Upper lobe of left lung (tissue), 6 donors: ENCODE data around the gene TPCN1. TPM values are rescaled to one million over a fixed set of nuclear protein-coding genes. Genes with fewer than 3 reads are reported as not detected.
A peak's percentile ranks its signal among the peaks of the same experiment; 100 is the strongest.

Experiments
- ATAC-seq, 2 donors: fragments of 200-7000 bp; cut with Tn5 transposase; one replicate each; pipeline ENCODE4 v1.9.1; 2022; ENCODE audit warnings: mild to moderate bottlenecking in 2 of 2, moderate library complexity in 2 of 2; ENCODE audit not compliant: low FRiP score in 2 of 2
- DNase-seq, 2 donors: peaks; one replicate each; pipeline ENCODE4 v3.0.0-alpha.2; 2019 to 2020
- H3K27ac ChIP-seq, 4 donors: fragments of 200-600 bp; sonication (generic); one replicate each; pipeline ENCODE4 v1.5.1; 2016 to 2019
- H3K27me3 ChIP-seq, 4 donors: fragments of 200-600 bp; sonication (generic); one replicate each; pipeline ENCODE4 v1.5.1; 2017 to 2019
- H3K36me3 ChIP-seq, 4 donors: fragments of 200-600 bp; sonication (generic); one replicate each; pipeline ENCODE4 v1.5.1; 2016 to 2019
- H3K4me1 ChIP-seq, 4 donors: fragments of 200-600 bp; sonication (generic); one replicate each; pipeline ENCODE4 v1.5.1; 2018 to 2019
- H3K4me3 ChIP-seq, 4 donors: fragments of 200-600 bp; sonication (generic); one replicate each; pipeline ENCODE4 v1.5.1; 2017 to 2019; ENCODE audit warnings: mild to moderate bottlenecking in 2 of 4, moderate library complexity in 1 of 4
- H3K9me3 ChIP-seq, 4 donors: fragments of 200-600 bp; sonication (generic); one replicate each; pipeline ENCODE4 v1.5.1; 2018 to 2019
- EP300 ChIP-seq, 4 donors: sonication (generic); formaldehyde crosslinking; IDR thresholded peaks; one replicate each; pipeline ENCODE4 v1.5.1; 2017; ENCODE audit warnings: antibody characterized with exemption in 4 of 4, control low read depth in 2 of 4
- POLR2A ChIP-seq, 4 donors: fragments of 450-650 bp; IDR thresholded peaks; one replicate each; pipeline ENCODE4 v1.5.1; 2016 to 2017; ENCODE audit warnings: antibody characterized with exemption in 4 of 4, mild to moderate bottlenecking in 2 of 4
- POLR2AphosphoS5 ChIP-seq, 2 donors: sonication (generic); formaldehyde crosslinking; IDR thresholded peaks; one replicate each; pipeline ENCODE4 v1.5.1; 2017; ENCODE audit warnings: antibody characterized with exemption in 2 of 2
- WGBS, 2 donors: methylation state at CpG; one replicate each; pipeline ENCODE4 v1.1.5; 2017 to 2018; 5-methylcytosine and 5-hydroxymethylcytosine counted together
- total RNA-seq, 6 donors: library from RNA; depleted of rRNA in 4 of 6; stranded (reverse); fragments of >200 nt in 4 of 6; gene quantifications; one replicate each; pipeline versions ENCODE4 v1.1.0 to v1.2.1, GENCODE V29; 2016 to 2021
- TF ChIP-seq, protein P1 (sequence below), 6 experiments: fragments of 450-650 bp in 4 of 6; fragments of 200-600 bp in 2 of 6; sonication (generic) in 2 of 6; IDR thresholded peaks; one replicate each; pipeline ENCODE4 v1.5.1; 2016 to 2019; ENCODE audit warnings: antibody characterized with exemption in 6 of 6
- donor health status: DM: no; HTN: no; CAD: no; lungs with moderate emphysema.
- donor health status: DM: no; HTN: yes; CAD: no; lungs with severe emphysema.

Gene TPCN1
- total RNA-seq, 6 donors from 2014 or later: 36.6 to 193 (median 52.2) TPM

DNA sequence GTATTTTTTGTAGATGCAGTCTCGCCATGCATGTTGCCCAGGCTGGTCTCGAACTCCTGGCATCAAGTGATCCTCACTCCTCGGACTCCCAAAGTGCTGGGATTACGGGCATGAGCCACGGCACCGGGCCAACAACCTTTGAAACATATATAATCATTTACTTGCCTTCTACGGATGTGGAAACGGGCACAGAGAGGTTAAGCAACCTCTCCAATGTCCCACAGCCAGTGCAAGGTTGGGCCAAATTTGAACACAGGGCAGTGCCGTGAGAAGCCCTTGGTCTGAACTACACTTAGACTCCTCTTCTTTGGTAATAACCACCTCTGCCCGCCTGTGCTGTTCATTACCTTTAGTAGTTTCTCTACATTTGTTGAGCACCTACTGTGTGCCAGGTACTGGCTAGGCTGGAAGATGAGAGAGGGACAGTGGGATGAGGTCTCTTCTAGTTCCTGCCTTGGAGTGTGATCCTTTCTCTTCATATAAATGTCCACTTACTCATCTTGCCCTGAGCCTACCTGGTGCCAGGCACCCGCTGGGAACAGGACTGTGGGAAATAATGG lies 38.2 kb upstream of the TPCN1 start:
- H3K4me1 ChIP-seq: peaks cover 19 to 38% (median 23%) of the 10 kb centered on the region in 4 donors
- 95 to 98% methylated on average over 11 of the region's 11 CpGs for WGBS, 2 donors
- ATAC-seq: no peak

DNA sequence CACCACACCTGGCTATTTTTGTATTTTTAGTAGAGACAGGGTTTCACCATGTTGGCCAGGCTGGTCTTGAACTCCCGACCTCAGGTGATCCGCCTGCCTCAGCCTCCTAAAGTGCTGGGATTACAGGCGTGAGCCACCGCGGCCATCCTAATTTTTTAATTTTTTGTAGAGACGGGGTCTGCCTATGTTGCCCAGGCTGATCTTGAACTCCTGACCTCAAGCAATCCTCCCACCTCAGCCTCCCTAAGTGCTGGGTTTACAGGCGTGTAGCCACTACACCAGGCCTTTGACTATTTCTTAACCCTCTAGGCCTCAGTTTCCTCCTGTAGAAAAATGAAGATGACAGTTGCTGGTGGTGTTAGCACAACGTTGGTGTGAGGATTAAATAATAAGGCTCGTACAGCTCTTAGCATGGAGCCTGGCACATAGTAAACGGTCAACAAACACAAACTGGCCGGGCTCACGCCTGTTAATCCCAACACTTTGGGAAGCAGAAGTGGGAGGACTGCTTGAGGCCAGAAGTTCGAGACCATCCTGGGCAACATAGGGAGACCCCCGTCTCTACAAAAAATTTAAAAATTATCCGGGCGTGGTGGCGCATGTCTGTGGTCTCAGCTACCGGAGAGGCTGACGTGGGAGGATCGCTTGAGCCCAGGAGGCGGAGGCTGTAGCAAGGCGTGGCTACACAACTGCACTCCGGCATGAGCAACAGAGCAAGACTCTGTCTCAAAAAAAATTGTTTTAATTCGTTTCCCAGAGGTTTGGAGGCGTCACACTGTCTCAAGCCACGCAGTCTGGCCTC lies 37.0 kb upstream of the TPCN1 start:
- TF ChIP-seq POLR2AphosphoS5 (IDR thresholded peaks at IDR 0.05): no peak
- TF ChIP-seq, protein P1, sequence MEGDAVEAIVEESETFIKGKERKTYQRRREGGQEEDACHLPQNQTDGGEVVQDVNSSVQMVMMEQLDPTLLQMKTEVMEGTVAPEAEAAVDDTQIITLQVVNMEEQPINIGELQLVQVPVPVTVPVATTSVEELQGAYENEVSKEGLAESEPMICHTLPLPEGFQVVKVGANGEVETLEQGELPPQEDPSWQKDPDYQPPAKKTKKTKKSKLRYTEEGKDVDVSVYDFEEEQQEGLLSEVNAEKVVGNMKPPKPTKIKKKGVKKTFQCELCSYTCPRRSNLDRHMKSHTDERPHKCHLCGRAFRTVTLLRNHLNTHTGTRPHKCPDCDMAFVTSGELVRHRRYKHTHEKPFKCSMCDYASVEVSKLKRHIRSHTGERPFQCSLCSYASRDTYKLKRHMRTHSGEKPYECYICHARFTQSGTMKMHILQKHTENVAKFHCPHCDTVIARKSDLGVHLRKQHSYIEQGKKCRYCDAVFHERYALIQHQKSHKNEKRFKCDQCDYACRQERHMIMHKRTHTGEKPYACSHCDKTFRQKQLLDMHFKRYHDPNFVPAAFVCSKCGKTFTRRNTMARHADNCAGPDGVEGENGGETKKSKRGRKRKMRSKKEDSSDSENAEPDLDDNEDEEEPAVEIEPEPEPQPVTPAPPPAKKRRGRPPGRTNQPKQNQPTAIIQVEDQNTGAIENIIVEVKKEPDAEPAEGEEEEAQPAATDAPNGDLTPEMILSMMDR (IDR thresholded peaks at IDR 0.05): no peak
- no peak for TF ChIP-seq EP300 (IDR thresholded peaks at IDR 0.05)
- H3K4me3 ChIP-seq: peak overlapping the region; percentile 90 to 100 (median 98)
- peak; percentile 74 to 77 for ATAC-seq
- H3K9me3 ChIP-seq: no peaks in the 10 kb centered on the region
- peaks cover 19 to 38% (median 25%) of the 10 kb centered on the region in 4 donors for H3K4me1 ChIP-seq
- peaks cover 10 to 20% (median 13%) of the 10 kb centered on the region in 4 donors for H3K36me3 ChIP-seq
- H3K27ac ChIP-seq: peak overlapping the region; percentile 87 to 99 (median 98)
- WGBS, 2 donors: 31 to 33% methylated on average over 24 to 26 of the region's 26 CpGs
- no peaks in the 10 kb centered on the region for H3K27me3 ChIP-seq
- DNase-seq: peak in 1 of 2 donors; percentile 68

More for the DNA sequence above, 38.2 kb upstream of the TPCN1 start:
- H3K27ac ChIP-seq: no peak overlapping the region
- TF ChIP-seq EP300 (IDR thresholded peaks at IDR 0.05) (no peak), POLR2A (IDR thresholded peaks at IDR 0.05) (no peak), POLR2AphosphoS5 (IDR thresholded peaks at IDR 0.05) (no peak)
- TF ChIP-seq, protein P1 (IDR thresholded peaks at IDR 0.05): no peak
- peaks cover 17 to 32% (median 24%) of the 10 kb centered on the region in 4 donors for H3K36me3 ChIP-seq
- H3K9me3 ChIP-seq: no peaks in the 10 kb centered on the region
- H3K27me3 ChIP-seq: no peaks in the 10 kb centered on the region
- no peak overlapping the region for H3K4me3 ChIP-seq
- DNase-seq: no peak

DNA sequence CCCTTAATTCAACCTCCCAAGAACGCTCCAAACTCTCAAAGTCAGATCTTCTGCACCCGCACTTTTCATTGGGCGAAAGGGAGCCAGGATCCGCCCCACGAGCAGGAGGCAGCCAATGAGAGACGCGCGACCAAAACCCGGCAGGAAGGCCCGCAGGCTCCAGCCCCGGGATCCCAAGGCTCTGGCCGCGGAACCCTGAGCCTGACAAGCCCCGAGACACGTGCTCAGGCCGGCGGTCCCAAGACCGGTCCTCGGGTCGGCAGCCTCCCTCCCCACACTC lies 36.4 kb upstream of the TPCN1 start:
- WGBS, 2 donors: 0% methylated on average over 19 of the region's 20 CpGs; no CpG with 5 or more reads in 1 of the 2 donors
- Histone ChIP-seq H3K27ac (peak overlapping the region; percentile 87 to 99 (median 98)), H3K9me3 (no peaks in the 10 kb centered on the region), H3K4me3 (peak overlapping the region; percentile 90 to 100 (median 98)), H3K27me3 (no peaks in the 10 kb centered on the region), H3K36me3 (peaks cover 4 to 14% (median 9%) of the 10 kb centered on the region in 4 donors), H3K4me1 (peaks cover 19 to 38% (median 25%) of the 10 kb centered on the region in 4 donors)
- TF ChIP-seq, protein P1 (IDR thresholded peaks at IDR 0.05): no peak
- TF ChIP-seq POLR2AphosphoS5 (IDR thresholded peaks at IDR 0.05): peak in 1 of 2 donors; percentile 63
- peak; percentile 90 to 93 for DNase-seq
- peak; percentile 92 to 96 for ATAC-seq

- 0 to 1% methylated on average over 16 to 57 of the region's 89 CpGs for WGBS, 2 donors
- H3K27ac ChIP-seq: peak within 1 kb of the TSS; percentile 87 to 99 (median 98)
- peak within 1 kb of the TSS; percentile 90 to 100 (median 98) for H3K4me3 ChIP-seq
- TF ChIP-seq POLR2A (IDR thresholded peaks at IDR 0.05) (peak in 2 of 4 donors; percentile 77 to 85), EP300 (IDR thresholded peaks at IDR 0.05) (no peak), POLR2AphosphoS5 (IDR thresholded peaks at IDR 0.05) (peak; percentile 51 to 54)
- TF ChIP-seq, protein P1 (IDR thresholded peaks at IDR 0.05): peak in 2 of 6 experiments; percentile 13 to 15
- peaks cover 19 to 38% (median 26%) of the 10 kb centered on the region in 4 donors for H3K4me1 ChIP-seq
- H3K27me3 ChIP-seq: no peaks in the 10 kb centered on the region
- ATAC-seq (peak; percentile 92 to 95), DNase-seq (peak; percentile 85 to 96)
- H3K9me3 ChIP-seq: no peaks in the 10 kb centered on the region
- peaks cover 0 to 9% (median 3%) of the 10 kb centered on the region in 4 donors for H3K36me3 ChIP-seq
These were observed 35.9 kb upstream of the TPCN1 start, which contains the start of the genes DDX54 and RITA1 for GRCh38 chr12:113185180-113186032. DDX54 (minus strand) TSS chr12:113185478; CDS start chr12:113185451, 27 bp downstream. RITA1 (plus strand) TSS chr12:113185721; CDS start chr12:113186747, 1,026 bp downstream.
